Measurements from ENCODE around the gene RXRA.
"Not testable (repeated sequence)": the region's sequence is repeated elsewhere in the genome, so short reads cannot be mapped to it uniquely, and the experiment has no call there.

The RXRA gene

GRCh38 chr9:134294153-134295071 lies 31.8 kb upstream of the RXRA start:
- DNase-seq: no peak

- DNase-seq: no peak
These were observed 31.0 kb upstream of the RXRA start for GRCh38 chr9:134295101-134295745.

GRCh38 chr9:134295746-134296250 lies 30.5 kb upstream of the RXRA start:
- no peak for DNase-seq

- DNase-seq: no peak
These were observed 29.8 kb upstream of the RXRA start for GRCh38 chr9:134296301-134297082.

GRCh38 chr9:134297083-134297410 lies 29.2 kb upstream of the RXRA start:
- DNase-seq: no peak

- DNase-seq: no peak
These were observed 28.7 kb upstream of the RXRA start for GRCh38 chr9:134297576-134297975.

- DNase-seq: no peak
These were observed 28.3 kb upstream of the RXRA start for GRCh38 chr9:134298000-134298399.

- DNase-seq: no peak
These were observed 27.2 kb upstream of the RXRA start for GRCh38 chr9:134299068-134299467.

- peak; percentile 14 for DNase-seq
These were observed 26.4 kb upstream of the RXRA start for GRCh38 chr9:134299883-134300282.

- DNase-seq: no peak
These were observed 24.7 kb upstream of the RXRA start for GRCh38 chr9:134301387-134302129.

- no peak for DNase-seq
These were observed 24.0 kb upstream of the RXRA start for GRCh38 chr9:134302130-134302817.

GRCh38 chr9:134303601-134304000 lies 22.7 kb upstream of the RXRA start:
- no peak for DNase-seq

GRCh38 chr9:134304261-134304660 lies 22.0 kb upstream of the RXRA start:
- DNase-seq: no peak

GRCh38 chr9:134304690-134305089 lies 21.6 kb upstream of the RXRA start:
- no peak for DNase-seq

- DNase-seq: no peak
These were observed 20.7 kb upstream of the RXRA start for GRCh38 chr9:134305533-134305932.

- not testable (repeated sequence) for DNase-seq
These were observed 20.2 kb upstream of the RXRA start for GRCh38 chr9:134306042-134306441.

- DNase-seq: no peak
These were observed 19.3 kb upstream of the RXRA start for GRCh38 chr9:134306636-134307600.

GRCh38 chr9:134307674-134308638 lies 18.3 kb upstream of the RXRA start:
- no peak for DNase-seq

- not testable (repeated sequence) for DNase-seq
These were observed 17.5 kb upstream of the RXRA start for GRCh38 chr9:134308639-134309220.

All from suppressor macrophage treated with lipopolysaccharide for 4 hours (primary cell).